Naive thymus-derived CD4-positive, alpha-beta T cell (primary cell): Measurements from ENCODE around the gene KCNQ2. TPM values are rescaled to one million over a fixed set of nuclear protein-coding genes. Genes with fewer than 3 reads are reported as not detected.

ENCODE experiments used
- ATAC-seq: fragments of 150-1000 bp; cut with Tn5 transposase; 2 replicates; pipeline ENCODE4 v1.10.0; 2021; ENCODE audit warnings: mild to moderate bottlenecking, moderate library complexity
- CTCF ChIA-PET: fragments of 350-600 bp; sonication (Branson Sonifier 250); formaldehyde crosslinking; loops from one replicate; lab custom pipeline; 2021; ENCODE audit warnings: antibody characterized with exemption; lab: Charles Lee
- POLR2A ChIA-PET: fragments of 350-600 bp; sonication (Branson Sonifier 250); formaldehyde crosslinking; loops from one replicate; lab custom pipeline; 2021; ENCODE audit warnings: antibody characterized with exemption, inconsistent platforms; lab: Charles Lee
- DNase-seq, 9 donors: peaks; one replicate each; pipeline versions ENCODE4 v3.0.0 to v3.0.0-alpha.2; 2020 to 2022; ENCODE audit warnings: mixed read lengths in 1 of 9
- H3K27ac ChIP-seq: one replicate; pipeline ENCODE4 v1.7.0; 2013; ENCODE audit warnings: mild to moderate bottlenecking, low read depth, low read length, moderate library complexity
- H3K27me3 ChIP-seq, 2 donors: one replicate each; pipeline ENCODE4 v1.7.0; 2013; ENCODE audit warnings: low read length in 2 of 2, mild to moderate bottlenecking in 2 of 2, moderate library complexity in 2 of 2; ENCODE audit not compliant: control insufficient read depth in 2 of 2, insufficient read depth in 2 of 2
- H3K36me3 ChIP-seq, 3 experiments: 1 replicate in 2 of 3; 2 replicates in 1 of 3; pipeline ENCODE4 v1.7.0; 2013; ENCODE audit warnings: low read length in 3 of 3, mild to moderate bottlenecking in 3 of 3, moderate library complexity in 1 of 3; ENCODE audit not compliant: insufficient read depth in 3 of 3, control insufficient read depth in 2 of 3
- H3K4me1 ChIP-seq, 2 donors: one replicate each; pipeline ENCODE4 v1.7.0; 2013; ENCODE audit warnings: low read length in 2 of 2, mild to moderate bottlenecking in 2 of 2, moderate library complexity in 1 of 2; ENCODE audit not compliant: control insufficient read depth in 2 of 2, insufficient read depth in 2 of 2
- H3K4me3 ChIP-seq: 2 replicates; pipeline ENCODE4 v1.7.0; 2013; ENCODE audit warnings: mild to moderate bottlenecking, low read length
- H3K9me3 ChIP-seq, 3 experiments: 1 replicate in 2 of 3; 2 replicates in 1 of 3; pipeline ENCODE4 v1.7.0; 2013; ENCODE audit warnings: low read length in 3 of 3; ENCODE audit not compliant: control insufficient read depth in 2 of 3
- H3K27ac Mint-ChIP-seq, 9 donors: one replicate each; pipeline ENCODE4 v1.8.0; 2020 to 2022; ENCODE audit warnings: mixed read lengths in 9 of 9, mild to moderate bottlenecking in 8 of 9, moderate library complexity in 5 of 9, inconsistent platforms in 2 of 9
- H3K27me3 Mint-ChIP-seq, 5 donors: one replicate each; pipeline ENCODE4 v1.8.0; 2021 to 2022; ENCODE audit warnings: mixed read lengths in 5 of 5, mild to moderate bottlenecking in 1 of 5
- H3K36me3 Mint-ChIP-seq, 5 donors: one replicate each; pipeline ENCODE4 v1.8.0; 2020 to 2022; ENCODE audit warnings: mixed read lengths in 5 of 5, mild to moderate bottlenecking in 3 of 5, inconsistent platforms in 1 of 5
- H3K4me1 Mint-ChIP-seq, 7 donors: one replicate each; pipeline ENCODE4 v1.8.0; 2020 to 2022; ENCODE audit warnings: mixed read lengths in 7 of 7, mild to moderate bottlenecking in 3 of 7, inconsistent platforms in 1 of 7
- H3K4me3 Mint-ChIP-seq, 10 donors: one replicate each; pipeline ENCODE4 v1.8.0; 2020 to 2022; ENCODE audit warnings: mild to moderate bottlenecking in 10 of 10, mixed read lengths in 10 of 10, moderate library complexity in 6 of 10, inconsistent platforms in 2 of 10
- H3K9me3 Mint-ChIP-seq, 11 donors: one replicate each; pipeline ENCODE4 v1.8.0; 2020 to 2022; ENCODE audit warnings: mixed read lengths in 11 of 11, mild to moderate bottlenecking in 4 of 11, inconsistent platforms in 1 of 11, moderate library complexity in 1 of 11
- intact Hi-C, 2 donors: fragments of 100-400 bp; cut with micrococcal nuclease; formaldehyde crosslinking; loops; one replicate each; pipeline ENCODE4 v1.15.1; 2023
- polyA plus RNA-seq, 2 donors: library from polyadenylated mRNA; unstranded; fragments of 300-500 nt; fragmentation: Illumina TruSeq; gene quantifications; one replicate each; pipeline ENCODE4 v1.2.3, GENCODE V29; 2021
- total RNA-seq, 6 experiments: library from RNA in 5 of 6; stranded (reverse) in 5 of 6; gene quantifications; 1 replicate in 5 of 6; 2 replicates in 1 of 6; pipeline ENCODE4 v1.2.3 and lab custom pipeline; 2021 to 2026

The KCNQ2 gene
- total and polyA plus RNA-seq, 7 experiments from 2014 or later: 0.27 to 0.72 (median 0.30) TPM; not detected in 4

- no peaks in the 10 kb centered on the region for H3K9me3 Mint-ChIP-seq
- H3K4me1 Mint-ChIP-seq: peaks cover 3 to 15% (median 9%) of the 10 kb centered on the region in 7 donors
- Histone ChIP-seq H3K4me1 (peaks cover 0 to 6% of the 10 kb centered on the region in 2 donors), H3K36me3 (no peaks in the 10 kb centered on the region), H3K4me3 (no peak overlapping the region), H3K27ac (no peak overlapping the region), H3K9me3 (no peaks in the 10 kb centered on the region), H3K27me3 (no peaks in the 10 kb centered on the region)
- no peaks in the 10 kb centered on the region for H3K36me3 Mint-ChIP-seq
- DNase-seq: no peak
- ChIA-PET CTCF (no interaction called here), POLR2A (no interaction called here)
- H3K27ac Mint-ChIP-seq: no peak overlapping the region
- H3K4me3 Mint-ChIP-seq: no peak overlapping the region
- intact Hi-C loops: no loop called here
- no peak for ATAC-seq
- peaks cover 0 to 4% (median 0%) of the 10 kb centered on the region in 5 donors for H3K27me3 Mint-ChIP-seq
Observed at GRCh38 chr20:63407928-63408683, 64.3 kb downstream of the KCNQ2 start.

- Mint-ChIP-seq H3K36me3 (no peaks in the 10 kb centered on the region), H3K4me1 (peaks cover 2 to 9% (median 5%) of the 10 kb centered on the region in 7 donors), H3K9me3 (no peaks in the 10 kb centered on the region), H3K4me3 (no peak overlapping the region), H3K27ac (no peak overlapping the region), H3K27me3 (peaks cover 0 to 3% (median 0%) of the 10 kb centered on the region in 5 donors)
- Histone ChIP-seq H3K27me3 (no peaks in the 10 kb centered on the region), H3K27ac (no peak overlapping the region), H3K9me3 (no peaks in the 10 kb centered on the region), H3K4me3 (no peak overlapping the region), H3K36me3 (no peaks in the 10 kb centered on the region), H3K4me1 (peaks cover 0 to 6% of the 10 kb centered on the region in 2 donors)
- ChIA-PET POLR2A (no interaction called here), CTCF (no interaction called here)
- ATAC-seq: no peak
- no peak for DNase-seq
- intact Hi-C loops: no loop called here
Observed at GRCh38 chr20:63406617-63407245, 65.7 kb downstream of the KCNQ2 start.

- ChIA-PET CTCF (no interaction called here), POLR2A (no interaction called here)
- intact Hi-C loops: no loop called here
- Histone ChIP-seq H3K27ac (no peak overlapping the region), H3K4me1 (peaks cover 0 to 6% of the 10 kb centered on the region in 2 donors), H3K36me3 (no peaks in the 10 kb centered on the region), H3K9me3 (no peaks in the 10 kb centered on the region), H3K27me3 (no peaks in the 10 kb centered on the region), H3K4me3 (no peak overlapping the region)
- Mint-ChIP-seq H3K27ac (no peak overlapping the region), H3K4me1 (peaks cover 0 to 7% (median 5%) of the 10 kb centered on the region in 7 donors), H3K9me3 (no peaks in the 10 kb centered on the region), H3K36me3 (no peaks in the 10 kb centered on the region), H3K4me3 (no peak overlapping the region), H3K27me3 (peaks cover 0 to 4% (median 0%) of the 10 kb centered on the region in 5 donors)
- ATAC-seq (no peak), DNase-seq (no peak)
Observed at GRCh38 chr20:63406011-63406410, 66.4 kb downstream of the KCNQ2 start.

- Mint-ChIP-seq H3K4me3 (no peak overlapping the region), H3K27me3 (peaks cover 0 to 4% (median 0%) of the 10 kb centered on the region in 5 donors), H3K4me1 (peaks cover 0 to 7% (median 5%) of the 10 kb centered on the region in 7 donors), H3K9me3 (no peaks in the 10 kb centered on the region), H3K27ac (no peak overlapping the region), H3K36me3 (no peaks in the 10 kb centered on the region)
- Histone ChIP-seq H3K36me3 (no peaks in the 10 kb centered on the region), H3K4me1 (peaks cover 0 to 3% of the 10 kb centered on the region in 2 donors), H3K9me3 (no peaks in the 10 kb centered on the region), H3K4me3 (no peak overlapping the region), H3K27me3 (no peaks in the 10 kb centered on the region), H3K27ac (no peak overlapping the region)
- no peak for DNase-seq
- no peak for ATAC-seq
- intact Hi-C loops: no loop called here
- POLR2A ChIA-PET: no interaction called here
- CTCF ChIA-PET: no interaction called here
Observed at GRCh38 chr20:63405102-63405730, 67.2 kb downstream of the KCNQ2 start.

GRCh38 chr20:63404129-63405085 lies 68.0 kb downstream of the KCNQ2 start:
- H3K36me3 ChIP-seq: no peaks in the 10 kb centered on the region
- no peaks in the 10 kb centered on the region for H3K4me1 ChIP-seq
- H3K27ac Mint-ChIP-seq: no peak overlapping the region
- ChIA-PET CTCF (no interaction called here), POLR2A (no interaction called here)
- no peaks in the 10 kb centered on the region for H3K9me3 ChIP-seq
- no peaks in the 10 kb centered on the region for H3K36me3 Mint-ChIP-seq
- no peaks in the 10 kb centered on the region for H3K27me3 ChIP-seq
- intact Hi-C loops: no loop called here
- no peak overlapping the region for H3K27ac ChIP-seq
- H3K4me1 Mint-ChIP-seq: peaks cover 0 to 7% (median 5%) of the 10 kb centered on the region in 7 donors
- peaks cover 0 to 4% (median 0%) of the 10 kb centered on the region in 5 donors for H3K27me3 Mint-ChIP-seq
- ATAC-seq: no peak
- no peak for DNase-seq
- H3K4me3 ChIP-seq: no peak overlapping the region
- H3K9me3 Mint-ChIP-seq: no peaks in the 10 kb centered on the region
- no peak overlapping the region for H3K4me3 Mint-ChIP-seq

- no peaks in the 10 kb centered on the region for H3K9me3 ChIP-seq
- H3K4me1 Mint-ChIP-seq: peaks cover 0 to 3% (median 0%) of the 10 kb centered on the region in 7 donors
- no peaks in the 10 kb centered on the region for H3K36me3 Mint-ChIP-seq
- H3K4me1 ChIP-seq: no peaks in the 10 kb centered on the region
- intact Hi-C loops: no loop called here
- ATAC-seq (no peak), DNase-seq (no peak)
- H3K27me3 Mint-ChIP-seq: peaks cover 0 to 4% (median 0%) of the 10 kb centered on the region in 5 donors
- H3K27me3 ChIP-seq: no peaks in the 10 kb centered on the region
- ChIA-PET CTCF (no interaction called here), POLR2A (no interaction called here)
- H3K27ac Mint-ChIP-seq: no peak overlapping the region
- no peaks in the 10 kb centered on the region for H3K9me3 Mint-ChIP-seq
- no peaks in the 10 kb centered on the region for H3K36me3 ChIP-seq
- no peak overlapping the region for H3K27ac ChIP-seq
- no peak overlapping the region for H3K4me3 Mint-ChIP-seq
- no peak overlapping the region for H3K4me3 ChIP-seq
Observed at GRCh38 chr20:63403403-63404105, 68.9 kb downstream of the KCNQ2 start.
